HEK293T (cell line): ENCODE data around the gene ADAMTS8.

ENCODE experiments used
- CTCF ChIA-PET: fragments of 350-600 bp; formaldehyde crosslinking; extraction: SDS; loops from one replicate; lab custom pipeline; 2021; ENCODE audit warnings: antibody characterized with exemption, inconsistent platforms; lab: Yijun Ruan, JAX
- POLR2A ChIA-PET: fragments of 350-600 bp; formaldehyde crosslinking; extraction: SDS; loops from one replicate; lab custom pipeline; 2020; ENCODE audit warnings: antibody characterized with exemption, inconsistent platforms; lab: Yijun Ruan, JAX
- DNase-seq: peaks from one replicate; pipeline ENCODE4 v3.0.0; 2012; ENCODE audit warnings: mixed read lengths; ENCODE audit errors: extremely low spot score
- ARNT ChIP-seq: fragments of 450-650 bp; IDR thresholded peaks from 2 replicates; pipeline ENCODE4 v1.6.1; 2017; ENCODE audit warnings: mild to moderate bottlenecking
- BHLHE40 ChIP-seq: fragments of 450-650 bp; IDR thresholded peaks from 2 replicates; pipeline ENCODE4 v1.6.1; 2016; ENCODE audit warnings: mild to moderate bottlenecking, moderate library complexity, borderline replicate concordance
- CTBP1 ChIP-seq: fragments of 450-650 bp; IDR thresholded peaks from 2 replicates; pipeline ENCODE4 v1.6.1; 2016; ENCODE audit warnings: borderline replicate concordance
- ELF4 ChIP-seq: fragments of 450-650 bp; IDR thresholded peaks from 2 replicates; pipeline ENCODE4 v1.6.1; 2017; ENCODE audit warnings: antibody characterized with exemption
- FOXA1 ChIP-seq: fragments of 450-650 bp; IDR thresholded peaks from 2 replicates; pipeline ENCODE4 v1.6.1; 2016; ENCODE audit warnings: mild to moderate bottlenecking
- FOXK2 ChIP-seq: fragments of 450-650 bp; IDR thresholded peaks from 2 replicates; pipeline ENCODE4 v1.6.1; 2016; ENCODE audit warnings: mild to moderate bottlenecking
- FOXM1 ChIP-seq: fragments of 450-650 bp; IDR thresholded peaks from 2 replicates; pipeline ENCODE4 v1.6.1; 2017; ENCODE audit warnings: mild to moderate bottlenecking, borderline replicate concordance
- HDGF ChIP-seq: fragments of 450-650 bp; IDR thresholded peaks from 2 replicates; pipeline ENCODE4 v1.6.1; 2017; ENCODE audit warnings: antibody characterized with exemption, borderline replicate concordance
- L3MBTL2 ChIP-seq: fragments of 450-650 bp; conservative IDR thresholded peaks from 2 replicates; pipeline ENCODE4 v1.6.1; 2016; ENCODE audit warnings: mild to moderate bottlenecking
- LEF1 ChIP-seq: fragments of 450-650 bp; IDR thresholded peaks from 2 replicates; pipeline ENCODE4 v1.6.1; 2017; ENCODE audit warnings: mild to moderate bottlenecking, borderline replicate concordance
- NFRKB ChIP-seq: fragments of 450-650 bp; IDR thresholded peaks from 2 replicates; pipeline ENCODE4 v1.6.1; 2016; ENCODE audit warnings: mild to moderate bottlenecking, moderate library complexity
- SP1 ChIP-seq: fragments of 450-650 bp; IDR thresholded peaks from 2 replicates; pipeline ENCODE4 v1.6.1; 2017
- SUZ12 ChIP-seq: fragments of 450-650 bp; IDR thresholded peaks from 2 replicates; pipeline ENCODE4 v1.6.1; 2016; ENCODE audit warnings: mild to moderate bottlenecking
- TARDBP ChIP-seq: fragments of 450-650 bp; IDR thresholded peaks from 2 replicates; pipeline ENCODE4 v1.6.1; 2016
- ZNF384 ChIP-seq: fragments of 450-650 bp; IDR thresholded peaks from 2 replicates; pipeline ENCODE4 v1.6.1; 2016
- TF ChIP-seq, protein P1 (sequence below): fragments of 450-650 bp; IDR thresholded peaks from 2 replicates; pipeline ENCODE4 v1.6.1; 2016

The ADAMTS8 gene

DNA sequence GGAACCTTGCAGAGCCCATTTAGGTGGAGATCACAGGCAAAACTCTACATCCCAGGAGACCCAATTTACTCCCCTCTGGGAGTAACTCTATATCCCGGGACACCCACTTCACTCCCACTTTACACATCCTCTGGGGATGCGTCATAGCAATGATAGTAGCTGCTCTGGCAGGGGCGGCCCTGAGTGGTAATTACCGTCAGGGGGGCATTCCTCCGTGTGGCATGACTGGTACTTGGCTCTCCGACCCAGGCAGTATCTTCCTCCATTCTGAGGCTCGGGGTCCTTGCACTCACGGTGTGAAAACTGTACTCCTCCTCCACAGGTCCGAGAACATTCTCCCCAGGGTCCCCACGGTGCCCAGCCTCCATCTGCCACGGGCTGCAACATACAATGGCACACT lies 17.2 kb downstream of the ADAMTS8 start:
- POLR2A ChIA-PET: no interaction called here
- DNase-seq: no peak

DNA sequence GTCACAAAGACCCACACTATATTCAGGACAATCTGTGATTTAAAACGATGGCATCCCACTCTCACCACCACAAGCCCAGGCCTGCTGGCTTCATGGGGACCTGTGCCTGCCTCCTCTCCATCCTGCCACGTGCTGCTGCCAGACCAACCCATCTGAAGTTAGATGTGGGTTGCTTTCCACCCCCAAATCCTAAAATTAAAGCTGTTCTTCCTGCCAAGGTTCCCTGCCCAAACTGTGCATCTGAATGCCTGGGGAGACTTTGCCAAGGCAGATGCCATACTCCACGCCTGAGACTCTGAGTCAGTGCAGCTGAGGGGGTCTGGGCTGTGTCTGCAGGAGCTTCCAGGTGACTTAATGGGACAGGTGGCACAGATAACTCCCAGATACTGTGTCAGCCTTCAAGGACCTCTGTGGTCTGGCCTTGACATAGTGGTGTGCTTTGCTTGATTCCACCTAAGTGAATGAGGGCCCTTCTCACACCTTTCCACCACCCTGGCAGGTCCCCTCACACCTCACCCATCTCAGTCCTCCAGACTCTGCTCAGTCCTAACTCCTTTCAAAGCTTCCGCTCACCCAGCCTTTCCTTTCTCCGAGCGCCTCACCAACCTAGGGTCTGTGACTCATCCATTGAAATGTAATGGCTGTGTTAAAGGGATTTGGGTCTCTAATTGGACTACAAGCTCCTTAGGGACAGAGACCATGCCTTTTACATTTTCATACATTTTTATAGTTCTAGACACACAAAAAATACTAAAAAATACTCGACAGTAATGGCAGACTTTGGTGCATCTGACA lies 18.6 kb downstream of the ADAMTS8 start:
- TF ChIP-seq ELF4 (no peak), SUZ12 (no peak)
- no peak for DNase-seq
- CTCF ChIA-PET: interaction anchor here (0.5 kb wide), 1 partner anchor 259 kb away, joined by 3 read pairs; no protein-coding TSS in a partner anchor
- POLR2A ChIA-PET: no interaction called here

More for the DNA sequence above, 17.2 kb downstream of the ADAMTS8 start:
- TF ChIP-seq, protein P1, sequence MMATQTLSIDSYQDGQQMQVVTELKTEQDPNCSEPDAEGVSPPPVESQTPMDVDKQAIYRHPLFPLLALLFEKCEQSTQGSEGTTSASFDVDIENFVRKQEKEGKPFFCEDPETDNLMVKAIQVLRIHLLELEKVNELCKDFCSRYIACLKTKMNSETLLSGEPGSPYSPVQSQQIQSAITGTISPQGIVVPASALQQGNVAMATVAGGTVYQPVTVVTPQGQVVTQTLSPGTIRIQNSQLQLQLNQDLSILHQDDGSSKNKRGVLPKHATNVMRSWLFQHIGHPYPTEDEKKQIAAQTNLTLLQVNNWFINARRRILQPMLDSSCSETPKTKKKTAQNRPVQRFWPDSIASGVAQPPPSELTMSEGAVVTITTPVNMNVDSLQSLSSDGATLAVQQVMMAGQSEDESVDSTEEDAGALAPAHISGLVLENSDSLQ: no peak
- TF ChIP-seq ARNT (no peak), FOXM1 (no peak), SUZ12 (no peak), HDGF (no peak), ELF4 (no peak), L3MBTL2 (no peak), NFRKB (no peak)
- CTCF ChIA-PET: no interaction called here

DNA sequence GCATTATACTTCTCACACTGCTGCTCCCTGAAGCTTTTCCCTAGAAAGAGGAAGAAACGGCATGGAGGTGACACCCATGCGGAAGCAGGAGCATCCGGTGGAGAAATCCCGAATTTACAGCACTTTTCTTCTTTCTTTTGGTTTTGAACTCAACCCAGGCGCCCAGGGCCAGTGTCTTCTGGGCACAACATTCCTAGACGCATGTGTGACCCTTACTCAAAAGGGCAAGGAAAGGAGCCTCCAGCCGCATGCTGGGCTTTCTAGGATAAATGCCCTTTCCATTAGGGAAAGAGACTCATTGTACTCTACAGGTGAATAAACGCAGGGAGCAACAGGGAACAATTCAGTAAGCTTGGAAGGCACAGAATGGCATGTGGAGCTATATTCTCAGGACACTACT lies 19.5 kb downstream of the ADAMTS8 start:
- POLR2A ChIA-PET: no interaction called here
- TF ChIP-seq BHLHE40 (no peak), LEF1 (no peak)
- no peak for DNase-seq
- CTCF ChIA-PET: interaction anchor here (0.5 kb wide), 1 partner anchor 258 kb away, joined by 3 read pairs; no protein-coding TSS in a partner anchor

DNA sequence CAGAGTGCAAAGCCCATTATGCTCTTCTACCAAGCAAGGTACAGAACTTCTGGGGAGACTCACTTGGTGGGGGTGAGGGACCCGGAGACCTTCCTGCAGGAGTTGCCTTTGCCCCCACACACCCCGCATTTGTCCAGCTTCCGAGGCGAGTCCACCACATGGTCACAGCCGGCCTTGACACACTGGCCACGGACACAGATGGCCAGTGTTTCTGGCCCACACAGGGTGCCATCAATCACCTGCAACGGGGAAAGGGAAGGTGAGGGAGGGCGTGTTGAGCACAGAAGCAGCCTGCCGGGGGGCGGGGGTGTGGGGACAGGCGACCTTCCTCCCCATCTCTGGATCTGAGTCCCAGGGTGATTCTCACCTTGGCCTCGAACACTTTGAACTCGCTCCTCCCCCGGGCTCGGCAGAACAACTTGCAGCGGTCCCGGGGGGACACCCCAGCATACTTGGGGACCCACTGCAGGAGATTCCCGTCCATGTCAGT lies 20.0 kb downstream of the ADAMTS8 start:
- DNase-seq: no peak
- ChIA-PET POLR2A (no interaction called here), CTCF (interaction anchor here (0.6 kb wide), 1 partner anchor 9 kb away, joined by 3 read pairs; no protein-coding TSS in a partner anchor)
- TF ChIP-seq CTBP1 (no peak), SP1 (no peak), NFRKB (no peak), TARDBP (no peak), ZNF384 (no peak), ELF4 (no peak), ARNT (no peak), SUZ12 (no peak), LEF1 (no peak)

DNA sequence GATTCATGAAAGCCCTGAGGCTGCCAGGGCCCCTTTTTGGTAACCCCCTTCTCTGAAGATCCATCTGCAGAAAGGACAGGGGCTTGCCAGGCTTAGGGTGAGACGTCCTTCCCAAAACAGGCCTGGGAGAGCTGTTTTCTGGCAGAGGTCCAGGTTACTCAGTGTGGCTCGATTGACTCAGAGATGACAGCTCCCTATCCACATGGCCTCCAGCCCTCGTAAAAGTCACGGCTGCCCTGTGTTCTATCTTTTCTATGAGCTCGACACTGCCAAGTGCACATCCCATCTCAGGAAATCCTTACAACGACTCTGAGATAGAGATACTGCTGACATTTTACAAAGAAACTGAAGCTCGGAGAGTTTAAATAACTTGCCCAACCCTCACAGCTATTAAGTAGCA lies 20.4 kb downstream of the ADAMTS8 start:
- ChIA-PET CTCF (interaction anchor here (0.6 kb wide), 1 partner anchor 10 kb away, joined by 3 read pairs; no protein-coding TSS in a partner anchor), POLR2A (no interaction called here)
- DNase-seq: no peak
- TF ChIP-seq FOXA1 (no peak), BHLHE40 (no peak), ARNT (no peak), ELF4 (no peak), HDGF (no peak), CTBP1 (no peak), L3MBTL2 (no peak), SP1 (no peak), LEF1 (no peak)
- TF ChIP-seq, protein P1: no peak

DNA sequence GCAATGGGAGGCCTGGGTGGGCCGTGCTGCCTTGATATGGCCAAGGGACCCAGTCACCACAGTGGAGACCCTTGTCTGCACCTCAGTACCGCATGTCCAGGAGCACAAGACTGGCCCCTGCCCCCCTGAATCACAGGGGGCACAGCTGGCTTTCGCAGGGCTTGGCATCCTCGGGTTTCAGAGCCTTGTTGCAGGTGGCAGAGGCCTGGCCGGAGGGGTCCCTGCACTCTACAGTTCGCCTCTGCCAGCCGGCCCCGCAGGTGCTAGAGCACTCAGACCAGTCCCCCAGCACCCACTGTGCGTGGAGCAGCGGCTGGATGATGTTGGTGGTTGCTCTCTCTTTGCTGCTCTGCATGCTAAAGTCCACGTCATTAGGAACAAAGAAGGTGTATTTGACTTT lies 23.0 kb downstream of the ADAMTS8 start:
- DNase-seq: no peak
- TF ChIP-seq FOXK2 (no peak), CTBP1 (no peak), LEF1 (no peak), TARDBP (no peak)
- ChIA-PET CTCF (no interaction called here), POLR2A (no interaction called here)

DNA sequence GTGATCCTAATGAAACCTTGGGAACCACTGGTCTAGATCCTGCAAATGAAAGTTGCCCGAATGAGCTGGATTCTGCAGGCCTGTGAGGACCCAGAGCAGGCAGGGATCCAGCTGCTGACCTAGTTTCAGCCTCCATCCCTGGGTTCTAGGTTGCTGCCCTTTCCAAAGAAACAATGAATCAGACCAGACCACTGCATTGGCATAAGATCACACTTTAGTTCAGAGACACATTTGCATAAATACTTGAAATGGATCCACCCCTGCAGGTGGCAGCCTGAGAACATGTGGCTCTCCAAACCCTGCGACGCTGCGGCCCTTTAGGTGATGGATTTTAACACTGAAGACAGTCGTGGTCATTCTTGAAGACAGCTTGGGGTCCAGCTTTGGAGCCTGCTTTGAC lies 23.7 kb downstream of the ADAMTS8 start:
- POLR2A ChIA-PET: no interaction called here
- CTCF ChIA-PET: no interaction called here
- DNase-seq: no peak
- TF ChIP-seq FOXM1: no peak
- TF ChIP-seq NFRKB: no peak
- no peak for TF ChIP-seq FOXK2
- no peak for TF ChIP-seq SUZ12
- no peak for TF ChIP-seq TARDBP
- TF ChIP-seq ELF4: no peak
- TF ChIP-seq SP1: no peak
- TF ChIP-seq, protein P1: no peak
- no peak for TF ChIP-seq ARNT
- TF ChIP-seq CTBP1: no peak
- TF ChIP-seq BHLHE40: no peak
- TF ChIP-seq HDGF: no peak
- no peak for TF ChIP-seq L3MBTL2
- no peak for TF ChIP-seq FOXA1
- TF ChIP-seq LEF1: no peak
- TF ChIP-seq ZNF384: no peak
